ENCODE data around the gene GYS2.

DNA sequence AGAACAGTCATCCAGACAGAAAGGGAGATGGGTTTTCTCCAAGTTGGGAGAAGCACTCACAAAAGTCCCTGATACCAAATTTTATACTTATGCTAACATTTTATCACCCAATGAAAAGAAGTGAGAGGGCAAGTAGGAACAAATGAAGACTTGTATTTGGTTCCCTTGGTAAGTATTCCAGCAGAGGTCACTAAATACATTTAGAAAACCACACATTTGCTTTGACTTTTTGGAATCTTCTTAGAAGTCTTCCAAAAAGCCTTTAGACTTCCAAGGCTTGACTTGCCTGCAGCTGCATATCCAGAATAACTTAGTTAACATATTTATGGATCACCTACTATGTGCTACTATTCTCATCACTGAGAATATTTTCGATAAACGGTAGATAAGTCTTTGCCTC lies 3.1 kb upstream of the GYS2 start:
- no peak for TF ChIP-seq POLR2A (IDR thresholded peaks at IDR 0.05; ENCODE audit: low read depth)
- TF ChIP-seq, protein P1, sequence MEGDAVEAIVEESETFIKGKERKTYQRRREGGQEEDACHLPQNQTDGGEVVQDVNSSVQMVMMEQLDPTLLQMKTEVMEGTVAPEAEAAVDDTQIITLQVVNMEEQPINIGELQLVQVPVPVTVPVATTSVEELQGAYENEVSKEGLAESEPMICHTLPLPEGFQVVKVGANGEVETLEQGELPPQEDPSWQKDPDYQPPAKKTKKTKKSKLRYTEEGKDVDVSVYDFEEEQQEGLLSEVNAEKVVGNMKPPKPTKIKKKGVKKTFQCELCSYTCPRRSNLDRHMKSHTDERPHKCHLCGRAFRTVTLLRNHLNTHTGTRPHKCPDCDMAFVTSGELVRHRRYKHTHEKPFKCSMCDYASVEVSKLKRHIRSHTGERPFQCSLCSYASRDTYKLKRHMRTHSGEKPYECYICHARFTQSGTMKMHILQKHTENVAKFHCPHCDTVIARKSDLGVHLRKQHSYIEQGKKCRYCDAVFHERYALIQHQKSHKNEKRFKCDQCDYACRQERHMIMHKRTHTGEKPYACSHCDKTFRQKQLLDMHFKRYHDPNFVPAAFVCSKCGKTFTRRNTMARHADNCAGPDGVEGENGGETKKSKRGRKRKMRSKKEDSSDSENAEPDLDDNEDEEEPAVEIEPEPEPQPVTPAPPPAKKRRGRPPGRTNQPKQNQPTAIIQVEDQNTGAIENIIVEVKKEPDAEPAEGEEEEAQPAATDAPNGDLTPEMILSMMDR (IDR thresholded peaks at IDR 0.05), result peak; percentile 24 to 34 (median 30)
- no peak for TF ChIP-seq POLR2AphosphoS5 (IDR thresholded peaks at IDR 0.05)
- no peak for TF ChIP-seq EP300 (IDR thresholded peaks at IDR 0.05)
